ENCODE results near the gene TRAPPC5. TPM values are rescaled to one million over a fixed set of nuclear protein-coding genes. Genes with fewer than 3 reads are reported as not detected.

The TRAPPC5 gene
- total and polyA plus RNA-seq, 4 experiments from 2014 or later, result 60.7 to 153 (median 103) TPM

DNA sequence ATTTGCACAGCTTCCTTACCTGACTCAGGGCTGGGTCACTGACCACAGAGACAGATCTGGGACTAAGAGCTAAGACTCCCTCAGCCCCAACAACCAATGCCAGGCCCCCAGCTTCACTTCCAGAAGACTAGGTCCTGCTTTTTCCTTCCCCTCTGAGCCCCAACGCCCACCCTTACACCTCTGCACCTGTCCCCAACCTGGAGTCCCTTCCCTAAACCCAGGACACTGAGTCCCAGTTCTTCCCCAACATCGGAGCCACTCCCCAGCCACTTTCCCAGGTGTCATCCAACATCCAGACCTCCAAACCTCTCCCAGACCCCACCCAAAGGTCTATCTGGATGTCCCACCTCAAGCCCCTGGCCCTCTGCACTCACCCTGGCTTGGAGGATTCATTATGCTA is 18.4 kb downstream of the TRAPPC5 start:
- H3K27me3 Mint-ChIP-seq, result peaks cover 2 to 10% of the 10 kb centered on the region in 2 donors
- Histone ChIP-seq H3K27ac (ENCODE audit: low read depth, low read length) (no peak overlapping the region), H3K4me3 (ENCODE audit: low read length in 2 of 2) (no peak overlapping the region), H3K9me3 (ENCODE audit: control insufficient read depth in 1 of 2, low read length in 2 of 2) (no peaks in the 10 kb centered on the region), H3K4me1 (ENCODE audit: insufficient read depth, low read length) (no peaks in the 10 kb centered on the region), H3K36me3 (ENCODE audit: insufficient read depth, low read length) (no peaks in the 10 kb centered on the region), H3K27me3 (ENCODE audit: insufficient read depth, low read length) (no peaks in the 10 kb centered on the region)
- H3K9me3 Mint-ChIP-seq, result no peaks in the 10 kb centered on the region
- CTCF ChIA-PET (ENCODE audit: partially characterized antibody), result no interaction called here
- no peak for DNase-seq
- peaks cover 2 to 16% (median 10%) of the 10 kb centered on the region in 4 donors for H3K4me1 Mint-ChIP-seq
- POLR2A ChIA-PET (ENCODE audit: partially characterized antibody), result interaction anchor here (1.6 kb wide), 1 partner anchor 18 kb away, joined by 7 read pairs; the partner anchor contains the start of gene TRAPPC5
- no peak overlapping the region for H3K4me3 Mint-ChIP-seq
- intact Hi-C loops (cut with micrococcal nuclease), result no loop called here
- peak overlapping the region in 2 of 7 donors; percentile 57 to 73 for H3K27ac Mint-ChIP-seq
- H3K36me3 Mint-ChIP-seq, result no peaks in the 10 kb centered on the region

GRCh38 chr19:7699417-7700401 is 19.1 kb downstream of the TRAPPC5 start:
- CTCF ChIA-PET (ENCODE audit: partially characterized antibody), result no interaction called here
- Histone ChIP-seq H3K4me1 (ENCODE audit: insufficient read depth, low read length) (peaks cover 5% of the 10 kb centered on the region), H3K27ac (ENCODE audit: low read depth, low read length) (no peak overlapping the region), H3K36me3 (ENCODE audit: insufficient read depth, low read length) (no peaks in the 10 kb centered on the region), H3K27me3 (ENCODE audit: insufficient read depth, low read length) (no peaks in the 10 kb centered on the region), H3K4me3 (ENCODE audit: low read length in 2 of 2) (no peak overlapping the region), H3K9me3 (ENCODE audit: control insufficient read depth in 1 of 2, low read length in 2 of 2) (no peaks in the 10 kb centered on the region)
- Mint-ChIP-seq H3K4me3 (no peak overlapping the region), H3K9me3 (no peaks in the 10 kb centered on the region), H3K4me1 (peaks cover 2 to 21% (median 14%) of the 10 kb centered on the region in 4 donors), H3K27me3 (peaks cover 2 to 10% of the 10 kb centered on the region in 2 donors), H3K27ac (peak overlapping the region in 4 of 7 donors; percentile 8 to 57 (median 30)), H3K36me3 (no peaks in the 10 kb centered on the region)
- DNase-seq, result no peak
- POLR2A ChIA-PET (ENCODE audit: partially characterized antibody), result interaction anchor here (1.2 kb wide), 1 partner anchor 19 kb away, joined by 4 read pairs; the partner anchor contains the start of gene TRAPPC5
- intact Hi-C loops (cut with micrococcal nuclease), result loop anchor here (10.0 kb wide), 1 partner anchor 55 kb away; no protein-coding TSS in a partner anchor

- ChIA-PET POLR2A (ENCODE audit: partially characterized antibody) (interaction anchor here (1.2 kb wide), 1 partner anchor 21 kb away, joined by 4 read pairs; the partner anchor contains the start of gene TRAPPC5), CTCF (ENCODE audit: partially characterized antibody) (interaction anchor here (0.7 kb wide), 1 partner anchor 20 kb away, joined by 3 read pairs; the partner anchor contains the start of gene TRAPPC5)
- Mint-ChIP-seq H3K36me3 (no peaks in the 10 kb centered on the region), H3K27me3 (peaks cover 2 to 10% of the 10 kb centered on the region in 2 donors), H3K9me3 (no peaks in the 10 kb centered on the region), H3K4me3 (no peak overlapping the region), H3K27ac (no peak overlapping the region), H3K4me1 (peaks cover 10 to 35% (median 26%) of the 10 kb centered on the region in 4 donors)
- intact Hi-C loops (cut with micrococcal nuclease), result loop anchor here (10.0 kb wide), 1 partner anchor 54 kb away; no protein-coding TSS in a partner anchor
- H3K27me3 ChIP-seq (ENCODE audit: insufficient read depth, low read length), result no peaks in the 10 kb centered on the region
- H3K9me3 ChIP-seq (ENCODE audit: control insufficient read depth in 1 of 2, low read length in 2 of 2), result no peaks in the 10 kb centered on the region
- no peaks in the 10 kb centered on the region for H3K36me3 ChIP-seq (ENCODE audit: insufficient read depth, low read length)
- no peak for DNase-seq
- no peak overlapping the region for H3K4me3 ChIP-seq (ENCODE audit: low read length in 2 of 2)
- H3K4me1 ChIP-seq (ENCODE audit: insufficient read depth, low read length), result peaks cover 20% of the 10 kb centered on the region
- no peak overlapping the region for H3K27ac ChIP-seq (ENCODE audit: low read depth, low read length)
Observed at GRCh38 chr19:7701049-7701653, 20.5 kb downstream of the TRAPPC5 start.

GRCh38 chr19:7701654-7702457 is 21.2 kb downstream of the TRAPPC5 start, which contains the start of gene FCER2:
Gene FCER2, minus strand, starts transcription at chr19:7702131. Its CDS starts 2,371 bp downstream, at chr19:7699760.
- Histone ChIP-seq H3K27me3 (ENCODE audit: insufficient read depth, low read length) (no peaks in the 10 kb centered on the region), H3K36me3 (ENCODE audit: insufficient read depth, low read length) (no peaks in the 10 kb centered on the region), H3K27ac (ENCODE audit: low read depth, low read length) (no peak within 1 kb of the TSS), H3K9me3 (ENCODE audit: control insufficient read depth in 1 of 2, low read length in 2 of 2) (no peaks in the 10 kb centered on the region), H3K4me1 (ENCODE audit: insufficient read depth, low read length) (peaks cover 27% of the 10 kb centered on the region), H3K4me3 (ENCODE audit: low read length in 2 of 2) (no peak within 1 kb of the TSS)
- Mint-ChIP-seq H3K9me3 (no peaks in the 10 kb centered on the region), H3K4me1 (peaks cover 17 to 42% (median 33%) of the 10 kb centered on the region in 4 donors), H3K4me3 (no peak within 1 kb of the TSS), H3K36me3 (no peaks in the 10 kb centered on the region), H3K27ac (peak within 1 kb of the TSS in 4 of 7 donors; percentile 47 to 69 (median 49)), H3K27me3 (peaks cover 0 to 7% of the 10 kb centered on the region in 2 donors)
- POLR2A ChIA-PET (ENCODE audit: partially characterized antibody), result no interaction called here
- CTCF ChIA-PET (ENCODE audit: partially characterized antibody), result interaction anchor here (0.7 kb wide), 1 partner anchor 21 kb away, joined by 3 read pairs; the partner anchor contains the start of gene TRAPPC5
- no peak for DNase-seq
- intact Hi-C loops (cut with micrococcal nuclease), result loop anchor here (10.0 kb wide), 1 partner anchor 53 kb away; no protein-coding TSS in a partner anchor

DNA sequence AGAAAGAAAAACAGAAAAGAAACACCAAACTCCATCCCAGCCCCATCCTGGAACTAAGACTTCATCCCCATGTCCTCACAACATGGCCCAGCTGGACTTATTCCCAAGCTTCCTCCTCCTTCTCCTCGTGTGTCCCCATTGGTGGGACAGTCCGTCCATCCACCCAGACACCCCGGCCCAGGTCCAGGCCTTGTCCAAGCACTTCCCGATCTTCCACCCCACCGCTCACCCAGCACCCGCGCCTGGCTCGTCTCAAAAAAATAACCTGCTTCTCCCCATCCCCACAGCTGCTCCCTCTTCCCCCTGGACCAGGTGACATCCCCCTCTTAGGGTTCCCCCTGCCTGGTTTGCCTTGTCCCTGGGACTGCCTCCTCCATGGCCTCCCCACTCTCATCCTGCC is 22.7 kb downstream of the TRAPPC5 start:
- H3K4me3 ChIP-seq (ENCODE audit: low read length in 2 of 2), result no peak overlapping the region
- DNase-seq, result no peak
- peak overlapping the region in 1 of 8 donors; percentile 17 for H3K4me3 Mint-ChIP-seq
- H3K27ac Mint-ChIP-seq, result peak overlapping the region in 5 of 7 donors; percentile 7 to 84 (median 66)
- no peaks in the 10 kb centered on the region for H3K27me3 ChIP-seq (ENCODE audit: insufficient read depth, low read length)
- intact Hi-C loops (cut with micrococcal nuclease), result loop anchor here (10.0 kb wide), 1 partner anchor 51 kb away; no protein-coding TSS in a partner anchor
- H3K9me3 Mint-ChIP-seq, result no peaks in the 10 kb centered on the region
- peaks cover 19 to 50% (median 34%) of the 10 kb centered on the region in 4 donors for H3K4me1 Mint-ChIP-seq
- no peaks in the 10 kb centered on the region for H3K36me3 ChIP-seq (ENCODE audit: insufficient read depth, low read length)
- ChIA-PET POLR2A (ENCODE audit: partially characterized antibody) (no interaction called here), CTCF (ENCODE audit: partially characterized antibody) (interaction anchor here (0.9 kb wide), 2 partner anchors 17 to 22 kb away, joined by 3 to 5 read pairs; partner anchors contain the start of gene TRAPPC5)
- H3K4me1 ChIP-seq (ENCODE audit: insufficient read depth, low read length), result peaks cover 38% of the 10 kb centered on the region
- no peak overlapping the region for H3K27ac ChIP-seq (ENCODE audit: low read depth, low read length)
- peaks cover 0 to 3% of the 10 kb centered on the region in 2 donors for H3K27me3 Mint-ChIP-seq
- no peaks in the 10 kb centered on the region for H3K9me3 ChIP-seq (ENCODE audit: control insufficient read depth in 1 of 2, low read length in 2 of 2)
- H3K36me3 Mint-ChIP-seq, result no peaks in the 10 kb centered on the region

- Histone ChIP-seq H3K4me3 (ENCODE audit: low read length in 2 of 2) (no peak overlapping the region), H3K36me3 (ENCODE audit: insufficient read depth, low read length) (no peaks in the 10 kb centered on the region), H3K9me3 (ENCODE audit: control insufficient read depth in 1 of 2, low read length in 2 of 2) (no peaks in the 10 kb centered on the region), H3K4me1 (ENCODE audit: insufficient read depth, low read length) (peaks cover 38% of the 10 kb centered on the region), H3K27me3 (ENCODE audit: insufficient read depth, low read length) (no peaks in the 10 kb centered on the region), H3K27ac (ENCODE audit: low read depth, low read length) (no peak overlapping the region)
- Mint-ChIP-seq H3K4me3 (peak overlapping the region in 2 of 8 donors; percentile 39 to 45), H3K36me3 (no peaks in the 10 kb centered on the region), H3K27me3 (no peaks in the 10 kb centered on the region), H3K9me3 (no peaks in the 10 kb centered on the region), H3K4me1 (peaks cover 20 to 54% (median 33%) of the 10 kb centered on the region in 4 donors), H3K27ac (peak overlapping the region in 6 of 7 donors; percentile 55 to 96 (median 78))
- POLR2A ChIA-PET (ENCODE audit: partially characterized antibody), result interaction anchor here (1.1 to 3.0 kb wide), 2 partner anchors 8 to 24 kb away, joined by 4 to 29 read pairs; partner anchors contain the start of gene TRAPPC5
- intact Hi-C loops (cut with micrococcal nuclease), result loop anchor here (2.0 to 10.0 kb wide), 2 partner anchors 24 to 50 kb away; partner anchors contain the start of gene TRAPPC5
- CTCF ChIA-PET (ENCODE audit: partially characterized antibody), result interaction anchor here (1.3 kb wide), 1 partner anchor 24 kb away, joined by 15 read pairs; the partner anchor contains the start of gene TRAPPC5
- no peak for DNase-seq
Observed at GRCh38 chr19:7704280-7705060, 23.8 kb downstream of the TRAPPC5 start.

Measured in CD4-positive, alpha-beta memory T cell (primary cell).